Neural progenitor cell (in vitro differentiated cells): ENCODE data around the gene LAMC1.

Experiments used
- CTCF ChIP-seq: fragments of 200-600 bp; sonication (generic); IDR thresholded peaks from 2 replicates; pipeline ENCODE4 v1.5.1; 2017; ENCODE audit warnings: antibody characterized with exemption, mild to moderate bottlenecking
- EZH2phosphoT487 ChIP-seq: fragments of 200-600 bp; sonication (generic); IDR thresholded peaks from 2 replicates; pipeline ENCODE4 v1.6.1; 2017; ENCODE audit warnings: antibody characterized with exemption

- TF ChIP-seq EZH2phosphoT487 (no peak), CTCF (no peak)
Measured at GRCh38 chr1:183137782-183138181, 114.6 kb downstream of the LAMC1 start.
